ENCODE data around the gene PRKCA.

The PRKCA gene

DNA sequence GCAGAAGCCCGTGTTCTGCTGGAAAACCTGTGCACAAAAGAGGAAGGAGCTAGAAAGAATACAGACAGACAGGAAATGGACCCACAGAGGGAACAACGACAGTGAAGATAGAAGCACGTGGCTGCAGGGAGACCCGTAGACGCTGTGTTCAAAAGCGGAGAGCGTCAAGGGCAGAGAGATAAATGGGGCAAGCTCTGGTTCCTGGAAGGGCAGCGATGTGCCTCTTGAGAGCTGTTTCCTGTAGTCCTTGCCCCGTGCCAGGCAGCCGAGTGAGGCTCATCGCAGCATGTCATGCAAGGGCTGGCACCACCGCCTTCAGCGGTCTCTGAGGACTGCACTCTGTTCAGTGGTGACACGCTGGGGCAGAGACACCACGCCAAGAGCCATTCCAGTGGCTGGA lies 488.9 kb downstream of the PRKCA start:
- no peak for DNase-seq

DNA sequence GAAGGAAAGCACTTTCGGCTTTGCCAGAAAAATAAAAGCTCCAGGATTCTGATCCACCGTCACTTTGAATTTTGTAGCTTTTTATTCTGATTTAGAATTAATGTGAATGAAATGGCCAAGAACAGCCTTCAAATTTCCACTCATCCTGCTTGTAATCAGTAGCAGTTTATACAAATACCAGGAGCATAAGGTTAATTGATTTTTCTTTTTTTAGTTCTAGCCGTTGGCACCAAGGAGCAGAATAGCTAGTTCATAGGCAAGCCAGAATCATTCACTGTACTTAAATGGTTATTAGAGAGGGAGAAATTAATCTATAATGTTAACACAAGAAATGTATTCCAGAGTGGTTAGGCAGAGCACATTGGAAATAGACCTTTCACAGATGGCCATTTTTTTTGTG lies 491.4 kb downstream of the PRKCA start:
- DNase-seq, result no peak

DNA sequence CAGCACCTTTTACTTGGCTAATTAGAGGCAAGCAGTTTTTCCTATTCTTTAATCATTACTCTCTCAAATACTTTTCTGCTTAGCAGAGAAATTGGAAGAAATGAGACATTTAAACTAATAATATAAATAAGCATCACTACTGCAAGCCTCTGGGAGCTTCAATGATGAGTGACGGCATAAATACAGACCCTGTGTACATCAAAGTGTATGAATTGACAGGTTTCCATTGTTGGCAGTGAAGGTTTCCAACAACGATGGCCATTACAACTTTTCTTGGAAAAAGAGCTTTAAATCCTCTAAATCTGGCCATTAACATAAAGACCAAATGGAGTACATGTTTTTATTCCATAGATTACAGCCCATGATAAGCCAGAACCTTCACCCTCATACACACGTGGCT lies 493.1 kb downstream of the PRKCA start:
- DNase-seq, result no peak

DNA sequence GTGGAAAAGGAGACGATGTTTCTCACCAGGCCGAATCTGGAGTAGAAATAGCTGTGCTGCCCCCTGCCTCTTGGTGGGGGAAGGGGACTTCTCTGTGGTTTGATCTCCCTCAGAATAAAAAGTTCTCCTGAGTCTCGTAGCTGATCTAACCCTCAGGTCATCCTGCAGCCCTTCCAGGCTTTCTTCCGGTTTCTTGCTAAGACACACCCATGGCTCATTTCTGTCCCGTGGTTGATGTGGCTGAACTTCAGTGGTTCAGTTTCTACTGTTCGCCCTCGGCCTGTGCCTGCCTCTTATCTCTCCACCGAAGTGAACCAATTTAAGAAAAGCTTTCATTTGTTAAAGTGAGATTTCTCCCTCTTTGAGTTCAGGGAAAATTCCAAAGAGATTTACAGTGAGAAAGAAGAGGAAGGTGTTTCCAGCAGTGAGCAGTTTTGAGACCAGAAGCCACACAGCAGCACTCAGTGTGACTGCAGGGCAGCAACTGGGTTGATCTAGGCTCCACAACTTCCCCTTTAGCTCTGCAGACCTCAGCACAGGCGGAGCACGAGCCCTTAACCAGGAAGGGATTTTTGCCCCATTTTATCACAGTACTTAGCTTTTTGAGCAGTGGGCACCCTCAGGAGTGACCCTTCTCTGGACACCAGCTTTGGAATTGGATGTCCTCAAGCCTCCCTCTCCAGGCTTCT lies 497.6 kb downstream of the PRKCA start:
- no peak for DNase-seq

DNA sequence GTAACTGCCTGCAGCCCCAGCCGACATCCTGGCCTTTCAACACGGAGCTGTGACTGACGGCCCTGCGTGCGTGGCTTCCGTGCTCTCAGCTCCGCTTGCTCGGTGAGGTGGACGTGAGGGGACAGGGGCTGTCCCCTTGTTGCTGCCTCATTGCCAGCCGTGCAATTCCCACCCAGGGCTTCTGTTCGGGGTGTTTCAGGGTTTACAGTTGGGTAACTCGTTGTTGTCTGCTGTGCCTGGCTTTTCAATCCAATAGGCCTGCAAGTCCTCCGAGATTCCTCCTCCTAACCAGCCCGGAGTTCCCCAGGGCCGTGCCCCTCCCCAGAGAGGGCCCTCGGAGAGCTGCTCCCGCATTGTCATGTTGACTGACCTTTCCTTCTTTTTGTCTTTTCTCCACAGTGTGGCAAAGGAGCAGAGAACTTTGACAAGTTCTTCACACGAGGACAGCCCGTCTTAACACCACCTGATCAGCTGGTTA lies 501.1 kb downstream of the PRKCA start:
- DNase-seq, result no peak

DNA sequence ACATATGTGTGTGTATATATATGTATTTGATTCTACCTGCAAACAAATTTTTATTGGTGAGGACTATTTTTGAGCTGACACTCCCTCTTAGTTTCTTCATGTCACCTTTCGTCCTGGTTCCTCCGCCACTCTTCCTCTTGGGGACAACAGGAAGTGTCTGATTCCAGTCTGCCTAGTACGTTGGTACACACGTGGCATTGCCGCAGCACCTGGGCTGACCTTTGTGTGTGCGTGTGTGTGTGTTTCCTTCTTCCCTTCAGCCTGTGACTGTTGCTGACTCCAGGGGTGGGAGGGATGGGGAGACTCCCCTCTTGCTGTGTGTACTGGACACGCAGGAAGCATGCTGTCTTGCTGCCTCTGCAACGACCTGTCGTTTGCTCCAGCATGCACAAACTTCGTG lies 503.2 kb downstream of the PRKCA start:
- no peak for DNase-seq

DNA sequence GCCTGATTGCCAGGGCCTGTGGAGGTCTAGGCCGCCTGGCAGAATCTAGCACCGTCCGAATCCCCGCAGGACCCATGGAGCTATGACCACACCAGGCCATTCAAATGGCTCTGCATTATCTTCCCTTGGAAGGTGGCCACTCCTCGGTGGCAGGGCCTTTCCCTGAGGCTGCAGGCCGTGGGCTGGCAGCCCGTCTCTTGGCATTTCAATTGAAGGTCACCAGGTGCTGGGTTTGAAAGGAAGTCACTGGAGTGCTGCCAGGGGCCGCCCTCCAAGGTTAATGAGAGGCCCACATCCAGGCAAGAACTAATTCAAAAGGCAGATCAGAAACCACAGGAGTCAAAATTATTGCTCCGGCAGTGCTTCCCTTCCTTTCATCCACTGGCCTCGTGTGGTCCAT lies 504.8 kb downstream of the PRKCA start:
- DNase-seq, result no peak

DNA sequence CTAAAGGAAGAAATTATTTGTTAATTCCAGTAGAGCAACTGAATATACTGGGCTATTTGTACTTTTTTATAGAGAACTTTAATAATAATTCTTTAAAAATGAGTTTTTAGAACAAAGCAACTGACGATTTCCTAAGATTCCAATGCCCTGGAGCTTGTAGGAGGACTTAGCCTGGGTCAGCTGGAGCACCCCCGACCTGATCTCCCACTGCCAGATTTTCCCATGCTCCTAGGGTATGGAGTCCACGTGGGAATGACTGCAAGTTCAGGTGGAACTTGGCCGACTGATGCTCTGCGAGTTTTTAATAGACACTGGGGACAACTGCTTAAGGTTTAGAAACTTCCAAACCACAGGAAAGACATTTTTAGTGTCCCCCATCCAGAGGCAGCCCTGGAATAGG lies 507.0 kb downstream of the PRKCA start:
- DNase-seq, result no peak

DNA sequence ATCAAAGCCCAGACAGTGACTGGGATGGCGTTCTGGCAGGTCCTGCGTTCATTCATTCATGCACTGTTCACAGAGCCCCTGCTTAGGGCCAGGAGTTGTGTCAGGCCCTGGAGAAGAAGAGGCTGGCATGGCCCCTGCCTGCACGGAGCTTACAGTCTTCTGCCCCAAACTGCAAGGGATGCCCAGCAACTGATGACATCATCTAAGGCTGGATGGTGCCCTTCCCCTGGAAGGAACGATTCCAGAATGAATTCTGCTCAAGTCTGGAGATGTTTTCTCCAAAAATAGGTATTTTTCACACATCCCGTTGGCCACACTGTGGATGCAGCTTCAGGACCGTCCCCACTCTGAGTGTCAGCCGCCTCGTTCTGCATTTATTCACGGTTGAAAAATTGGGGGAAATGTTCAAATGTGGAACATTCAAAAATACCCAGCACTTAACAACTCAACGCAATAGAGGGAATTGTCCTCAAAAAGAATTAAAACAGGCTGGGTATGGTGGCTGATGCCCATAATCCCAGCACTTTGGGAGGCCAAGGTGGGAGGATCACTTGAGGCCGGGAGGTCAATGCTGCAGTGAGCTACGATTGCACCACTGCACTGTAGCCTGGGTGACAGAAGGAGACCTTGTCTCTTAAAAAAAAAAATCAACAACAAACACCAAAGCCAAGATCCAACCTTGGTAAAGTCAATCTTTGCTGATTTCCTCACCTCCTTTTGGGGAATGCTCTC lies 508.7 kb downstream of the PRKCA start:
- DNase-seq, result no peak

DNA sequence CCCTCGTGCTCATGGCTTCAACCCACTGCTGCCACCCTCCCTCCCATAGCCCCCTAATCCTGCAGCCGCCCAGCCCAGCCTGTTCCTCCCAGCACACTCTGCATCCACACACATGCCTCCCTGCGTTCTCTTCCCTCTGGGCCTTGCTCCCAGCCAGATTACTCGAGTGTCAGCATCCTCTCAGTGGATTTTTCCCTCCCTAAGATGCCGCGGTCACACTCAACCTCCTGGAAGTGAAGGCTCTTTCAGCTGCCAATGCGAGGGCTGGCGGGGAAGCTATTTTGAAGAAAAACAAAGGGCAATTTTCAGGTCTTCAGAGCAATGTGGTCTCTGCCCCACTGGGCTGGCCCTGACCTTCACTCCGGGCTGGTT lies 509.3 kb downstream of the PRKCA start:
- no peak for DNase-seq

DNA sequence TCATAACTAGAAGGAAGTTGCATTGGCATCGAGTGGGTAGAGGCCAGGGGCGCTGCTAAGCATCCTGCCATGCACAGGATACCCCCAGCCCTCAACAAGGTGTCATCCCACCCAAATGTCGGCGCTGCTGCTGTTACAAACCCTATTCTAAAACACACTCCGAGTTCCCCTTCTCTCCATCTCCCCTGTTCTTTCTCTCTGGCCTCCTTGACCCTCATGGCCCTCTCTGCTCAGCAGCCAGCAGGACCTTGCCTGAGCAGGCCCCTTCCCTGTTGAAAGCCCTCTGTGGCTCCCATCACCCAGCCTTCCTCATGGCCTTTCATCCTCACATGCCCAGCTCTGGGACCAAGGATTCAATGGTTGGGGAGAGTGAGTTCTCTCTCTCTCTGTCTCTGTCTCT lies 510.2 kb downstream of the PRKCA start:
- no peak for DNase-seq

DNA sequence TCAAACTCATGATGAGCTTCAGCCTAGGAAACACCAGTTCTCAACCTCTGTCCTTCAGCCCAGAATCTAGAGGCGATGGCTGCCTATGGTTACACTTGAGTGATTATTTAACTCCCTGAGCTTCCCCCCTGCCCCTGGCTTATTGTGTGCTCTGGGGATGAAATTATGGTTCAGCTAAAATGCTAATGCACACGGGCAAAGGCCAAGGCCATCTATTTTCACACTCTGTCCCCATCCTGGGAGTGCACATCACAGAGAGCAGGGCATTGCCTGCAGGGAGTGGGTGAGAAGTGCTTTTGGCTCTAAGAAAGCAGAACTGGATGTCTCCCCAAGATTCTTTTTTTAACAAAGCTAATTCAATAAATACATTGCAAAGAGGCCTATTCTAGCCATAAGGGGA lies 510.9 kb downstream of the PRKCA start:
- DNase-seq, result no peak

DNA sequence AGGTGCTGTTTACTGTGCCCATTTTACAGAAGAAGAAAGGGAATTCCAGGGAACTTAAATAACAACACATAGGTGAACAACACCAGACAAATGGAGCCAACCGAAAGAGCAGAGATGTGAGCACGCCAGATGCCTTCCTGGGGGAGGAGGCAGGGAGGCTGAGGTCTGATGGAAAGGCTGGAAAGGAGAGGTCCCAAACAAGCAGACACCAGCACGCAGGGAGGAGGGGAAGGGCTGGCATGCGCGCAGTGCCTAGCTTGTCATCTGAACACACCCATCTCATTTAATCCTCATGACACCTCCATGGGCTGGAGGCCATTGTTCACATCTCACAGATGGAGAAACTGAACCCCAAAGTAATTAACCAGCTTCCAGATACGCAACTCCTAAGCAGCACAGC lies 511.6 kb downstream of the PRKCA start:
- no peak for DNase-seq

DNA sequence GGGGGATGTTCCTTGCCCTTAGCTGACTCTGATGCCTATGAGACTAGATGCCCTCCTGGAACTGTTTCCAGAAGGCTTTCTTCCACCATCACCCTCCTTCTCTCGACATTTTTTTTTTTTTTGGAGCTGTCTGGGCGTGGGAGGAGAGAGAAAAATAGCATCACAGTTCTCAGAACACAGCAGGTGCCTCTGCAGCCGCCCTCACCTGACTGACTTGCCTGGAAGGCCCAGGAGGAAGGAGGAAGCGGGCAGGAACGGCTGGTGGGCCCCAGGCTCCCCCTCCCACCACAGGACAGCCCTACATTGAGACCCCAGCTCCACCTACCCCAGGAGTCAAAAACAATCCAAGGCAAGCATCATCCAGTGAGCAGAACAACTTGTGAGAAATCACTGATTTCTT lies 512.2 kb downstream of the PRKCA start:
- no peak for DNase-seq

DNA sequence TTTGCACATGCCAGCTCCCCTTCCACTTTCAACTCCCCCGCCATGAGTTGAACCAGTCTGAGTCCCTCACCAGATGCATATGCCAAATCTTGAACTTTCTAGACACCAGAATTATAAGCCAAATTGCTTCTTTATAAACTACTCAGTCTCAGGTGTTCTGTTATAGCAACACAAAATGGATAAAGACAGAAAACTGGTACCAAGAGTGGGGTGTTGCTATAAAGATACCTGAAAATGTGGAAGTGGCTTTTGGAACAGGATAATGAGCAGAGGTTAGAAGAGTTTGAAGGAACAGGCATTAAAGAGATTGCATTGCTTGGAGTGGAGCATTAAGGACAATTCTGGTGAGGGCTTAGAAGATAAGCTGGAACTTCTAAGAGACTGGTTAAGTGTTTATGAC lies 515.3 kb downstream of the PRKCA start:
- no peak for DNase-seq

DNA sequence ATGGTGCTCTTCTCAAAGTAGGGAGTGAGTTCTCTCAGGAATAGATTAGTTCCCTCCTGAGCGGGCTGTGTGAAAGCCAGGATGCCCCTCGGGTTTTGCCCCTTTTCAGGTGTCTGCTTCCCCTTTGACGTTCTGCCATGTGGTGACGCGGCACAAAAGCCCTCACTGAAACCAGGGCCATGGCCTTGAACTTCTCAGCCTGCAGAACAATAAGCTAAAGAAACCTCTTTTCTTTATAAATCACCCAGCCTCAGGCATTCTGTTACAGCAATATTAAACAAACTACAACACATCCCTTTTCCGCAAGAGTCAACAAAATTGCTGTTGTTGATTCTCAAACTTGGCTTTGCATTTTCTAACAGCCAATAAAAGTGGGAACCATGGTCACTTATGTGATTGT lies 517.1 kb downstream of the PRKCA start:
- DNase-seq, result no peak

DNA sequence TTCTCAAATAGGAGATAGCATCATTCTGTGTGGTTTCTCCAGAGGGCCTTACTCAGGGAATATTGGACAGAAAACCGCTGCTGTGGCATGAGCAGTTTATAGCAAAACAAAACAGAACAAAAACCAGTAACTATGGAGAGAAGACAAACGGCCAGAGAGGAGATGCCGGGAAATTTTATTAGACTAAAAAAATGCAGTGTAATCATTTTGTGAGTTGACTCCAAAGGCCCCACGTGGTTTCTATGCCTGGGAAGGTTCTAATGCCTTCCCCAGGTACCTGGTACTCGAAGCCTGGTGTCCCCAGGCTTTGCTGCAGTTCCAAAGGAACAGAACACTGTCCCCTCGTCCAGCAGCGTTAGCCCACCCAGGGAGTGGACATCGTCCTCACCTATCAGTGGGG lies 519.6 kb downstream of the PRKCA start:
- DNase-seq, result no peak

DNA sequence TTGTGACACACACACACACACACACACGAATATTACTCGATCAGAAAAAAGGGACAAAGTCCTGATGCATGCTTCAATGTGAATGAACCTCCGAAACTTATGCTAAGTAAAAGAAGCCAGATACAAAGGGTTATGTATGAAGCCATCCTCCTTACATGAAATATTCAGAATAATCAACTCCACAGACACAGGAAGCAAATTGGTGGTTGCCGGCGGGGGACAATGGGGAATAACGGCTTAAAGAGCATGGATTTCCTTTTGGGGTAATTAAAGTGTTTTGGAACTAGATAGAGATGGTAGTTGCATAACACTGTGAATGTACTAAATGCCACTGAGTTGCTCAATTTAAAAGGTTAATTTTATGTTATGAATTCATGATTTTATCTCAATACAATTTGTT lies 524.4 kb downstream of the PRKCA start:
- DNase-seq, result no peak

DNA sequence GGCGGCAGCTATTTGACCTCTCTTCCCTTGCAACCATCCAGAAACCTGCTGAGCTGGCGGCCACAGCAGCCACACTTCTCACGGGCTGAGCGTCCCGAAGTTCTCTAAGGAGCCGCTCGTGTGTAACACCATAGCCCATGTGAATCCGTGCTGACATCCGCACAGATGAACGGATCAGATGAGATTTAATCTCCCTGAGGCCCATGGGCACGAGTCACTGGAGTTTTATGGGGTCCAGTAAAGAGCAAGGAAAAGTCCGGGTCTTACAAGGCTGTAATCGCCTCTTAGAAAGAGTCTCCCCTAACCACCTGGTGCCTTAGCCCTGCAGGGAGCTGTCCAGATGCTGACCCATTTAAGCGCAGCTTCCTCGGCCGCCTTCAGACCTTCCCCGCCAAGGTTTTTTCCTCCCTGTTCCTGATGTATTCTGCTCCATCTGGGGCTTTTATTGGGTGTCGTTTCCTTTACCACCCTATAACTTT lies 527.0 kb downstream of the PRKCA start:
- DNase-seq, result no peak

DNA sequence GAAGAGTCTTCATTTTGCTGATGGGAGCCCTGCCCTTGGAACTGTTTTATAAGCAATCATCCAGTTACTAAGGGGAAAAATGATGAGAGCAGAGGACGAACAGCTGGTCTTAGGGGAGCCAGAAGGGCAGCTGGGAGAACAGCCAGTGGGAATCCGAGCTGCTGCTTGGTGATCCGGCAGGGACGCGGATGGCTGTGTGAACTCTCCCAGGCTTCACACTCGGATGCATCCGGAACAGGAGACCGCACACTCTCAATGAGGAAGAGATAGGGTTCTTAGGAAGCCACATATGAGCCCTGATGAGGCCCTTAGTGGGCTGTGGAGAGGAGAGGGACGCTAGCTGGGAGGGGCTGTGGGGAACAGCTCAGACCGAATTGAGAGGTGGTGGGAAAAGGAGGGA lies 527.5 kb downstream of the PRKCA start:
- no peak for DNase-seq

DNA sequence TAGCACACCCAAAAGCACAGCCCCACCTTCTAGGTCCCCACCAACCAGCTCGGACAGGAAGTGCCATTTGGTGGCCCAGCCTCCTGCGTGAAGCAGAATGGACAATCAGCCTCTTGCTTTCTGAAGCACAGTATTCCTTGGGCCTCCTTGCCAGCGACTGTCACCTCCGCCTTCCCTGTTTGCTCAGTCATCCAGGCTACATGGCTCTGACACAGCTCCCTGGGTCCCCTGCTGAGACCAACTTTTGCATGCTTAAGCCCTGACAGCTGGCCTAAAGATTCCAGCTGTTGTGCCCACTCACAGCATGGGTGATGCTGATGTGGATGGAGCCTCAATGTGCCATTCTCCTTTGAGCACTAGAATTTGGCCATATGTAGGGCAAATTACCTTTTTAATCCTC lies 528.0 kb downstream of the PRKCA start:
- no peak for DNase-seq

DNA sequence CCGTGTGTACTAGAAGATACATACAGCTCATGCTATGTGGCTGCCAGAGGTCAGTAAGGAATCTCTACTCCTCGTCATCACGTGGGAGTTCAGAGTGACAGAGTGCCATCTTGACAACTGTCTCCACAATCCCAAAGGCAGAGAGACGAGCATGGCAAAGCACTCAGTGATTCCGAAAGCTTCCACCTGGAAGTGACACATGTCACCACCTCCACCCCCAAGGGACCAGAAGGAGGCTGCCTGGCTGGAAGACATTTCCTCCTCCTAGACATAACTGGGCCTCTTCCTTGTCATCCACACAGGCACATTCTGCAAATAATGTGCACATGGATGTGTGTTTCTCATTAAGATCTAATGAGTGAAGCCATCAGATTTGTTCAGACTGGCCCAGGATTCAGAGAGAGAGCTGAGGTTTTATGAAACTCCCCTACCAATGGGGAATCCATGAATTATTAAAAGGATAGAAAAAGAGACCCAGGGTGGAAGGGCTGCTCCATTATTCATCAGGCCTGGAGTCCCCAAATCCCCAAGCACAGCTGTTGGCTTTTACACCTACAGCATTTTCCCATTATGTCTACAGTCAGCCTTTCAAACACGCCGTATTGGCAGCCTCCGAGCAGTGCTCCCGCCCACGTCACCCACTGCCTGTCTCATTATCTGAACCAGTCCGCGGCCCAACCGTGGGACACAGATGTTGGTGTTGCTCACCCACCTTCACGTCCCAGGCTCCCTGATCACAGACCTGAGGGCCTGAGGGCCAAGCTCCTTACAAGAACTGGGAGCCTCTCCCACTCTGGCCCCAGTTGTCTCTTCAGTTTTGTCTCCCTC lies 529.2 kb downstream of the PRKCA start:
- DNase-seq, result no peak

DNA sequence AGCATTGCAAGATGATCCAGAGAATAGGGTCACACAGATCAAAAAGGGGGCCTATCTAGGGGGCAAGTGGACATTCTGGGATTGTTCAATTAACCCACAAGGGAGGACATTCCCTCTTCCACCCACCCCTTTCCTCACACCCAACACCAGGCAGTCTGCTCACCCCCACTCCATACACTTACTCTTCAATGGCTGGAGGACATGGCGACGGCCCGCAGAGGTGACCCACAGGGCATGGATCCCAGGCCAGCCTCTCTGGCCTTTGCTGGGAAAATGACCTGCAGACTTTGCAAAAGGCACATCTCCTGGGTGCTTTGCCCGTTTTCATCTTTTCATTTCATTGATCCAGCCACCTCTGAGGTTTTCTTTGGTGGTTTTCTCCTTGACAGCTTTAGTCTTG lies 530.8 kb downstream of the PRKCA start:
- no peak for DNase-seq

DNA sequence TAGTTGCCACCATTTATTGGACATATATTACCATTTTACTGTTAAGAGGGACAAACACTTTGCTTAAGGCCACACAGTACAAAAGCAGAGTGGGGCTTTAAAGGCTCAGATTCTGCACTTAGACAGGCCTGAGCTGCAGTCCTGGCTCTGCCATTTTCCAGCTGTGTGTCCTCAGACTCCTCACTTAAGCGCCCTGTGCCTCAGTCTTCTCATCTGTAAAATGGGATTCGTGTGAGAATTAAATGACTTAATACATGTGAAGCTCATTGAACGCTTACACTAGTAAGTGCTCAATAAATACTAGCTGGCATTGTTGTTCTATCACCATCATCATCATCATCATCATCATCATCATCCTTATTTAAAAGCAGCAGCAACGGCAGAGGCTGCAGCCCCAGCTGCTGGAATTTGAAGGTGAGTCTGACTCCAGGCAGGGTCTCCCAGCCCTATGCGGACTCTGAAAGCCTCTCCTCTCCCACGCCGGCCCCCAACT lies 532.1 kb downstream of the PRKCA start:
- no peak for DNase-seq
